GM23248 (cell line): ENCODE results near the gene MTCH1. TPM values are rescaled to one million over a fixed set of nuclear protein-coding genes. Genes with fewer than 3 reads are reported as not detected.

Experiments used
- DNase-seq: peaks from one replicate; pipeline ENCODE4 v3.0.0-alpha.2; 2015
- H2AFZ ChIP-seq: fragments of 200-600 bp; sonication (generic); 2 replicates; pipeline ENCODE4 v1.6.1; 2016; ENCODE audit warnings: antibody characterized with exemption
- H3F3A ChIP-seq: fragments of 200-600 bp; sonication (generic); 2 replicates; pipeline ENCODE4 v1.6.1; 2016; ENCODE audit warnings: mild to moderate bottlenecking, antibody characterized with exemption, mixed run types; ENCODE audit not compliant: insufficient read depth
- H3K27ac ChIP-seq: fragments of 200-600 bp; sonication (generic); 2 replicates; pipeline ENCODE4 v1.5.1; 2016; ENCODE audit warnings: mild to moderate bottlenecking
- H3K27me3 ChIP-seq: fragments of 200-600 bp; sonication (generic); replicated peaks from 2 replicates; pipeline ENCODE4 v1.6.1; 2016; ENCODE audit warnings: mild to moderate bottlenecking; ENCODE audit not compliant: insufficient read depth
- H3K36me3 ChIP-seq: fragments of 200-600 bp; sonication (generic); 2 replicates; pipeline ENCODE4 v1.6.1; 2016; ENCODE audit warnings: low read depth, mild to moderate bottlenecking
- H3K4me1 ChIP-seq: fragments of 200-600 bp; sonication (generic); 2 replicates; pipeline ENCODE4 v1.6.1; 2016; ENCODE audit warnings: mild to moderate bottlenecking; ENCODE audit not compliant: insufficient read depth
- H3K4me2 ChIP-seq: fragments of 200-600 bp; sonication (generic); one replicate; pipeline ENCODE4 v1.6.1; 2016; ENCODE audit warnings: mild to moderate bottlenecking; ENCODE audit not compliant: unreplicated experiment
- H3K4me3 ChIP-seq: fragments of 200-600 bp; sonication (generic); 2 replicates; pipeline ENCODE4 v1.5.1; 2016; ENCODE audit warnings: mild to moderate bottlenecking
- H3K79me2 ChIP-seq: fragments of 200-600 bp; sonication (generic); 2 replicates; pipeline ENCODE4 v1.6.1; 2016; ENCODE audit warnings: mild to moderate bottlenecking; ENCODE audit not compliant: insufficient read depth
- H3K9ac ChIP-seq: fragments of 200-600 bp; sonication (generic); 2 replicates; pipeline ENCODE4 v1.6.1; 2016; ENCODE audit warnings: mild to moderate bottlenecking
- H3K9me2 ChIP-seq: fragments of 200-600 bp; sonication (generic); 2 replicates; pipeline ENCODE4 v1.6.1; 2016; ENCODE audit warnings: mixed run types, mild to moderate bottlenecking, moderate library complexity; ENCODE audit not compliant: insufficient read depth
- H3K9me3 ChIP-seq: fragments of 200-600 bp; sonication (generic); one replicate; pipeline ENCODE4 v1.6.1; 2017; ENCODE audit warnings: low read depth
- H4K20me1 ChIP-seq: fragments of 200-600 bp; sonication (generic); 2 replicates; pipeline ENCODE4 v1.6.0; 2016; ENCODE audit not compliant: insufficient read depth
- EZH2 ChIP-seq: fragments of 200-600 bp; sonication (generic); IDR thresholded peaks from 2 replicates; pipeline ENCODE4 v1.6.1; 2018; ENCODE audit warnings: antibody characterized with exemption, mild to moderate bottlenecking; ENCODE audit not compliant: insufficient read depth, poor library complexity, severe bottlenecking
- EZH2phosphoT487 ChIP-seq: fragments of 200-600 bp; sonication (generic); IDR thresholded peaks from 2 replicates; pipeline ENCODE4 v1.6.1; 2018; ENCODE audit warnings: antibody characterized with exemption, moderate library complexity, mild to moderate bottlenecking, low read depth; ENCODE audit not compliant: insufficient read depth
- WGBS, 2 experiments: methylation state at CpG; one replicate each; pipeline ENCODE4 v1.1.6; 2015 to 2017; ENCODE audit warnings: low lambda C conversion rate in 2 of 2, low coverage in 1 of 2; ENCODE audit errors: missing lambda C conversion rate in 2 of 2; 5-methylcytosine and 5-hydroxymethylcytosine counted together
- in situ Hi-C: fragments of 300-500 bp; cut with MboI; formaldehyde crosslinking; loops from 2 replicates; pipeline ENCODE4 v1.15.0; 2020
- polyA plus RNA-seq: library from polyadenylated mRNA; unstranded; fragments of >200 nt; fragmentation: Nextera tagmentation; extraction: Ambion mirVana; gene quantifications from 2 replicates; pipeline ENCODE4 v1.2.1, GENCODE V29; 2016
- total RNA-seq: library from RNA; depleted of rRNA; stranded (reverse); fragments of >200 nt; shearing (Covaris generic); gene quantifications from 2 replicates; pipeline ENCODE4 v1.2.3, GENCODE V29; 2014; rRNA removed

MTCH1 gene
- total and polyA plus RNA-seq, 2 experiments from 2014 or later = 370 to 473 TPM

GRCh38 chr6:36924778-36925374, 61.1 kb downstream of the MTCH1 start:
- peaks cover 64% of the 10 kb centered on the region for H3K4me1 ChIP-seq
- DNase-seq = no peak
- in situ Hi-C loops = no loop called here
- TF ChIP-seq EZH2phosphoT487 (no peak), EZH2 (no peak)
- no peaks in the 10 kb centered on the region for H3K27me3 ChIP-seq
- WGBS, 2 experiments = 61 to 64% methylated on average over 5 of the region's 5 CpGs
- H3F3A ChIP-seq = peaks cover 59% of the 10 kb centered on the region
- H3K36me3 ChIP-seq = peaks cover 5% of the 10 kb centered on the region; the same call in 1 of the 2 replicates
- H2AFZ ChIP-seq = no peak overlapping the region
- no peak overlapping the region for H3K4me3 ChIP-seq
- H3K9me2 ChIP-seq = no peaks in the 10 kb centered on the region
- 0 out of 2 replicates have a peak overlapping the region, but pooled peaks have one; percentile 4 for H3K9ac ChIP-seq
- H4K20me1 ChIP-seq = no peaks in the 10 kb centered on the region
- no peaks in the 10 kb centered on the region for H3K9me3 ChIP-seq
- H3K79me2 ChIP-seq = no peaks in the 10 kb centered on the region
- no peak overlapping the region for H3K27ac ChIP-seq
- peak overlapping the region; percentile 66 for H3K4me2 ChIP-seq

GRCh38 chr6:36924131-36924530, 61.9 kb downstream of the MTCH1 start:
- no peaks in the 10 kb centered on the region for H3K9me3 ChIP-seq
- peak overlapping the region; percentile 9; the same call in 1 of the 2 replicates for H3K9ac ChIP-seq
- H2AFZ ChIP-seq = no peak overlapping the region
- no peaks in the 10 kb centered on the region for H3K9me2 ChIP-seq
- no peaks in the 10 kb centered on the region for H3K27me3 ChIP-seq
- in situ Hi-C loops = no loop called here
- H3K4me1 ChIP-seq = peaks cover 64% of the 10 kb centered on the region
- H3K27ac ChIP-seq = peak overlapping the region; percentile 39
- no peak overlapping the region for H3K4me3 ChIP-seq
- no peaks in the 10 kb centered on the region for H4K20me1 ChIP-seq
- no peaks in the 10 kb centered on the region for H3K79me2 ChIP-seq
- peak; percentile 56 for DNase-seq
- H3F3A ChIP-seq = peaks cover 59% of the 10 kb centered on the region
- H3K4me2 ChIP-seq = peak overlapping the region; percentile 66
- peaks cover 11% of the 10 kb centered on the region; the same call in 1 of the 2 replicates for H3K36me3 ChIP-seq
- 21 to 23% methylated on average over 4 of the region's 4 CpGs for WGBS, 2 experiments
- no peak for TF ChIP-seq EZH2
- no peak for TF ChIP-seq EZH2phosphoT487

DNA sequence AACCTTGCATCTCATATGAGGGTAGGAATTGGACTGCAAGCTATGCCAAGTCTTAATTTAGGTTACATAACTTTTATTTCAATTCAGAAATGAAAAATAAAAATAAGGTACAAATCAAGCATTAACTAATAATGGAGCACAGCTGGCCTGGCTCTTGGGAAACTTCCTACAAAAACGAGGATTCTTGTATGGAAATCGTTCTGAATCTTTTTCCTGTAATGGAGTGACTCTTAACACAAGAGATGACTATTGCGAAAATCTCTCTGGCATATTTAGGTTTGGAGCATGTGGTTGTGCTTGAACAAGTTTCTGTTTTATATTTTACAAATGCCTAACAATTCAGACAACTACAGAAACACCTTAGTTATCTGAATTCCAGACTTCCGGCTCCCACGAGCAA, 65.5 kb downstream of the MTCH1 start:
- H3K27ac ChIP-seq = peak overlapping the region; percentile 54

GRCh38 chr6:36920049-36920448, 65.9 kb downstream of the MTCH1 start:
- H3K4me3 ChIP-seq = no peak overlapping the region
- H3K79me2 ChIP-seq = no peaks in the 10 kb centered on the region
- H2AFZ ChIP-seq = no peak overlapping the region
- H3K4me2 ChIP-seq = peak overlapping the region; percentile 57
- H3K9me2 ChIP-seq = no peaks in the 10 kb centered on the region
- H3K9me3 ChIP-seq = no peaks in the 10 kb centered on the region
- 67 to 68% methylated on average over 4 of the region's 4 CpGs for WGBS, 2 experiments
- H3K27ac ChIP-seq = peak overlapping the region; percentile 54
- no peaks in the 10 kb centered on the region for H4K20me1 ChIP-seq
- in situ Hi-C loops = no loop called here
- H3F3A ChIP-seq = peaks cover 57% of the 10 kb centered on the region
- DNase-seq = no peak
- no peak overlapping the region for H3K9ac ChIP-seq
- peaks cover 16% of the 10 kb centered on the region; the same call in 1 of the 2 replicates for H3K36me3 ChIP-seq
- TF ChIP-seq EZH2 (no peak), EZH2phosphoT487 (no peak)
- H3K4me1 ChIP-seq = peaks cover 70% of the 10 kb centered on the region
- H3K27me3 ChIP-seq = no peaks in the 10 kb centered on the region

More for the DNA sequence above, 65.5 kb downstream of the MTCH1 start:
- Histone ChIP-seq H3K4me1 (peaks cover 70% of the 10 kb centered on the region), H3K4me2 (peak overlapping the region; percentile 57), H3K4me3 (no peak overlapping the region), H3K9me2 (no peaks in the 10 kb centered on the region), H3K9me3 (no peaks in the 10 kb centered on the region), H3K27me3 (no peaks in the 10 kb centered on the region), H3K79me2 (no peaks in the 10 kb centered on the region), H2AFZ (no peak overlapping the region), H3F3A (peaks cover 57% of the 10 kb centered on the region), H4K20me1 (no peaks in the 10 kb centered on the region), H3K9ac (no peak overlapping the region), H3K36me3 (peaks cover 13% of the 10 kb centered on the region; the same call in 1 of the 2 replicates)
- peak; percentile 75 for DNase-seq
- in situ Hi-C loops = no loop called here
- TF ChIP-seq EZH2phosphoT487 = no peak
- no peak for TF ChIP-seq EZH2
- WGBS, 2 experiments = 36 to 39% methylated on average over 5 of the region's 5 CpGs

Other genes with a start within 250 kb of the MTCH1 start
- gene CPNE5, start 146.8 kb downstream of the MTCH1 start, total RNA-seq = 0.63 TPM in 1 of 2 replicates, not detected in the other
- 0.14 and 0.23 TPM in 2 replicates for gene CPNE5, start 146.8 kb downstream of the MTCH1 start, polyA plus RNA-seq
- 20.4 and 36.3 TPM in 2 replicates for gene PPIL1, start 111.4 kb downstream of the MTCH1 start, total RNA-seq
- gene PPIL1, start 111.4 kb downstream of the MTCH1 start, polyA plus RNA-seq = 27.1 and 30.5 TPM in 2 replicates
- gene C6orf89, start 100.2 kb downstream of the MTCH1 start, total RNA-seq = 84.0 and 85.5 TPM in 2 replicates
- 73.8 and 73.9 TPM in 2 replicates for gene C6orf89, start 100.2 kb downstream of the MTCH1 start, polyA plus RNA-seq
- 181 and 227 TPM in 2 replicates for gene PI16, start 31.5 kb downstream of the MTCH1 start, total RNA-seq
- 390 and 398 TPM in 2 replicates for gene PI16, start 31.5 kb downstream of the MTCH1 start, polyA plus RNA-seq
- not detected in 2 replicates for gene FGD2, start 19.5 kb upstream of the MTCH1 start, total RNA-seq
- not detected in 2 replicates for gene FGD2, start 19.5 kb upstream of the MTCH1 start, polyA plus RNA-seq
- gene PIM1, start 184.0 kb upstream of the MTCH1 start, total RNA-seq = 12.6 and 15.5 TPM in 2 replicates
- gene PIM1, start 184.0 kb upstream of the MTCH1 start, polyA plus RNA-seq = 10.8 and 12.0 TPM in 2 replicates